GM12878 (cell line): ENCODE data around the gene NDN.

Experiments used
- BACH1 ChIP-seq: fragments of 450-650 bp; IDR thresholded peaks from 2 replicates; pipeline ENCODE4 v1.6.1; 2017; ENCODE audit warnings: mild to moderate bottlenecking, borderline replicate concordance
- CBX5 ChIP-seq: sonication (generic); IDR thresholded peaks from 2 replicates; pipeline ENCODE4 v1.6.1; 2016; ENCODE audit warnings: low read depth, moderate library complexity, mild to moderate bottlenecking, inconsistent platforms
- CHD4 ChIP-seq: fragments of 200-600 bp; sonication (generic); IDR thresholded peaks from 2 replicates; pipeline ENCODE4 v1.6.1; 2016; ENCODE audit warnings: mild to moderate bottlenecking
- CTCF ChIP-seq, 3 experiments: IDR thresholded peaks in 2 of 3; conservative IDR thresholded peaks in 1 of 3; 2 replicates each; pipeline ENCODE4 v1.5.1; 2011; ENCODE audit warnings: low read depth in 3 of 3, low read length in 3 of 3, mild to moderate bottlenecking in 3 of 3, control low read depth in 2 of 3, moderate library complexity in 2 of 3, inconsistent platforms in 1 of 3, mixed read lengths in 1 of 3; ENCODE audit not compliant: control insufficient read depth in 2 of 3, insufficient read depth in 1 of 3; ENCODE audit errors: extremely low read depth in 1 of 3
- EZH2 ChIP-seq: IDR thresholded peaks from 2 replicates; pipeline ENCODE4 v1.6.1; 2012; ENCODE audit warnings: low read depth, mild to moderate bottlenecking, control low read depth, inconsistent platforms, low read length, borderline replicate concordance; ENCODE audit not compliant: control insufficient read depth
- NRF1 ChIP-seq: conservative IDR thresholded peaks from 2 replicates; pipeline ENCODE4 v1.6.1; 2011; ENCODE audit warnings: mild to moderate bottlenecking, low read depth, low read length, improper control_type of control experiment
- PBX3 ChIP-seq: IDR thresholded peaks from 2 replicates; pipeline ENCODE4 v1.6.1; 2011; ENCODE audit warnings: mild to moderate bottlenecking, low read depth, low read length, moderate library complexity; ENCODE audit not compliant: insufficient replicate concordance
- POLR2A ChIP-seq: IDR thresholded peaks from 2 replicates; pipeline ENCODE4 v1.6.1; 2011; ENCODE audit warnings: low read depth, mild to moderate bottlenecking, low read length
- ZNF24 ChIP-seq: fragments of 450-650 bp; IDR thresholded peaks from 2 replicates; pipeline ENCODE4 v1.6.1; 2017; ENCODE audit warnings: antibody characterized with exemption, mild to moderate bottlenecking
- ZSCAN29 ChIP-seq: fragments of 450-650 bp; IDR thresholded peaks from 2 replicates; pipeline ENCODE4 v1.6.1; 2017; ENCODE audit warnings: mild to moderate bottlenecking, moderate library complexity

- TF ChIP-seq CTCF (IDR thresholded peaks at IDR 0.05 in 2 of 3, conservative IDR thresholded peaks at IDR 0.05 in 1 of 3; ENCODE audit: control insufficient read depth in 2 of 3, extremely low read depth in 1 of 3, insufficient read depth in 1 of 3, low read depth in 3 of 3, low read length in 3 of 3) (peak; percentile 48 to 74 (median 48); a peak in 5 of 6 replicates), ZSCAN29 (no peak), EZH2 (no peak), NRF1 (no peak), BACH1 (no peak), POLR2A (no peak), ZNF24 (no peak), CHD4 (no peak), CBX5 (no peak), PBX3 (no peak)
Measured at GRCh38 chr15:23642413-23643044, 44.6 kb downstream of the NDN start.
